Fibroblast of pulmonary artery (primary cell): Measurements from ENCODE around the gene RIMS1.

Experiments
- DNase-seq: peaks from one replicate; pipeline ENCODE4 v3.0.0-alpha.2; 2010; ENCODE audit warnings: low read depth
- H3K4me3 ChIP-seq: replicated peaks from 2 replicates; pipeline ENCODE4 v1.5.1; 2011; ENCODE audit warnings: low read depth, mild to moderate bottlenecking, control low read depth, low read length, moderate library complexity
- TF ChIP-seq, protein P1 (sequence below): IDR thresholded peaks from 2 replicates; pipeline ENCODE4 v1.5.1; 2011; ENCODE audit warnings: mild to moderate bottlenecking, control low read depth, low read length, inconsistent platforms; ENCODE audit errors: missing control alignments

Gene RIMS1

DNA sequence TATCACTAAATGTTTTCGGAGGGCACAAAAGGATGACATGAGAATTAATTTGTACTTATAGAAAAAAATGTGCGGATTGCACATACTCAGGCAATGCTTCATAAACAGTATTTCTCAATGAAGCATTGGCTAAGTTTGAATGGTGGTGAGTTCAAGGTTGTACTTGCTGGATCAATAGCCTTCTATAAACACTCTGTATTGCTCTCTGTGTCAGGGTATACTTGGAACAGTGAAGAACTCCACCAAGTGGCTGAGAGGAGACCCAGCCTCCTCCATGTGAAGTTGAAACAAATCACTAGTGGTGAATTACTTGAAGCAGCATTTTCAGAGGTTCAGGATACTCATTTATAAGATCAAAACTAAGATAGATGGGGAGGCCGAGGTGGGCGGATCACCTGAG is 360.6 kb downstream of the RIMS1 start:
- TF ChIP-seq, protein P1, sequence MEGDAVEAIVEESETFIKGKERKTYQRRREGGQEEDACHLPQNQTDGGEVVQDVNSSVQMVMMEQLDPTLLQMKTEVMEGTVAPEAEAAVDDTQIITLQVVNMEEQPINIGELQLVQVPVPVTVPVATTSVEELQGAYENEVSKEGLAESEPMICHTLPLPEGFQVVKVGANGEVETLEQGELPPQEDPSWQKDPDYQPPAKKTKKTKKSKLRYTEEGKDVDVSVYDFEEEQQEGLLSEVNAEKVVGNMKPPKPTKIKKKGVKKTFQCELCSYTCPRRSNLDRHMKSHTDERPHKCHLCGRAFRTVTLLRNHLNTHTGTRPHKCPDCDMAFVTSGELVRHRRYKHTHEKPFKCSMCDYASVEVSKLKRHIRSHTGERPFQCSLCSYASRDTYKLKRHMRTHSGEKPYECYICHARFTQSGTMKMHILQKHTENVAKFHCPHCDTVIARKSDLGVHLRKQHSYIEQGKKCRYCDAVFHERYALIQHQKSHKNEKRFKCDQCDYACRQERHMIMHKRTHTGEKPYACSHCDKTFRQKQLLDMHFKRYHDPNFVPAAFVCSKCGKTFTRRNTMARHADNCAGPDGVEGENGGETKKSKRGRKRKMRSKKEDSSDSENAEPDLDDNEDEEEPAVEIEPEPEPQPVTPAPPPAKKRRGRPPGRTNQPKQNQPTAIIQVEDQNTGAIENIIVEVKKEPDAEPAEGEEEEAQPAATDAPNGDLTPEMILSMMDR, result no peak
- H3K4me3 ChIP-seq, result no peak overlapping the region
- no peak for DNase-seq

DNA sequence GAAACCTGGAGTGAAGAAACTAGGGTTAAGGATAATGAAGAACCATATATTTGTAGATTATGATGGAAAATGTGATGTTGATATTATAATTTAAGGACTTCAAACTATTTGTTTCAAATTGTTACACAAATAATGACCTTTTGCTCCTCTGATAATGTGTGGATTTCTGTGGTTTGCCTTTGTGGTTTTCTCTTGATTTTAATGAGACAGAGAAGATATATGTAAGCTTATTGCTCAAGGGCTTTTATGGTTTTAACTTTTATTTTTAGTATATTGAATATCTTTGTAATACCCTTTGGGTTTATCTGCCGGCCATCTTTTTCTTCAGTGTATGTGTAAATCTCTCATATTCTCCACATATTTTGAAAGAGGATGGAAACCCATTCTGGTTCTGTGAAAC is 362.3 kb downstream of the RIMS1 start:
- TF ChIP-seq, protein P1, result no peak
- H3K4me3 ChIP-seq, result no peak overlapping the region
- no peak for DNase-seq

DNA sequence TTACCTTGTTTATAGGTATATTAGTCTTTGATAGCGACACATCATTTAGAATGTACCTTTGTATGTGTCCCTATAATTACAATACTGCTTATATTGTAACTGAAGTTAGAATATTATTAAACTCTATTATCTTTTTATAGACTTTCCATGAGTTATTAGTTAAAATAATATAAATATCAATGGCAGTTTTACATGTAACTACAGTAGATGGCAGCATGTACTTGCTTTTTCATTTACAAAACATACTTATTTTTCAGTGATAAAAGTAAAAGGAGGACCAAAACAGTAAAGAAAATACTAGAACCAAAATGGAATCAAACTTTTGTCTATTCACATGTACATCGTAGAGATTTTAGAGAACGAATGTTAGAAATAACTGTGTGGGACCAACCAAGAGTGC is 364.3 kb downstream of the RIMS1 start:
- DNase-seq, result peak; percentile 24
- TF ChIP-seq, protein P1, result peak; percentile 13
- no peak overlapping the region for H3K4me3 ChIP-seq

DNA sequence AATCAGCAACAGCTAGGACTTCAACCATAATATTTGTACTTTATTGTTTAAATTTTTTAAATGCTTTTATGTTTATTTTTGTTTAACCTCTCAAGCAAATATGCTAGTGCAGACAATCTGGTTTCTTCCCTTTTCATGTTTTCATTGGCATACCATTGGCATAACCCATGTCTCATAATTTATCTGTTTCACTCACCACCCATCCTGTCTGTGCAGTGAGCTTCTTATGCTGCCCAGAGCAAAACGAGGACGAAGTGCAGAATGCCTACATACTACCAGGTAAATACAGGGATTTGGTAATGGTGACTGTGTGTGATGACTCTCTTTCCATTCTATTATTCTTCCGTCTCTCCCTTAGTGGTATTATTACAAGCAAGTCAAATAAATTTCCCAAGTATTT is 374.1 kb downstream of the RIMS1 start:
- no peak overlapping the region for H3K4me3 ChIP-seq
- no peak for DNase-seq
- TF ChIP-seq, protein P1, result no peak

DNA sequence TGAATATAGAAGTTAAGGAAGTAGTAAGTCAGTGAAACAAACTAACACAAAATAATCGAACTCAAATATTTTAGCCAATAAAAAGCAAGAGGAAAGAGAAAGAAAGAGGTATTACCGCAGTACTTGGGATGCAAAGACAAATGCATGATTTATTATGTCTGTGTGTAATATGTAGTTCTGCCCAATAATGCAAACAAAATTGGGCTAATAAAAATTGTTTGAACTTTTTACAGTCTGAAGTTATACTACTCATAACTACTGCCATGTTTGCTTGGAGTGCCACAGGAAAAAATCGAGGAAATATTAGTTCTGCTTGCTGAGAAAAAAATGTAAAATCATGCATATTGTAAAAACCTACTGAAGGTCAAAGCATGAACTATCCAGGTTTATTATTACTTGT is 375.2 kb downstream of the RIMS1 start:
- DNase-seq, result no peak
- H3K4me3 ChIP-seq, result no peak overlapping the region
- TF ChIP-seq, protein P1, result no peak

DNA sequence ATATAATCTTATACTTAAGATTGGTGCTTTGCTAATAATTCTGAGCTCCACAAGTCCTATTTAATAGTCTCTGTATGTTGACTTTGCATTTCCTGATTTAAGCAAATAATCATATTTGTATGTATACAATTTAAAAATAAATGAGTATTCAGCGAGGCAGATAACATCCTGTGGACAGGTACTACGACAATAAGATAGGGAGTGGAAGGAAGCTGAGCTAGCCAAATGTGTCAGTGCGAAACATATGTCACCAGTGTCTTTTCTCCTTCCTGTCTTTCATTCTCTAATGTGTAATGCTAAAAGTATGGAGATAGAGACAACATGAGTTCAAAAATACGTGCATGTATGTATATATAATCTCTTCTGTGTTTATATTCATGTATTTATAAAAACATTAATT is 375.9 kb downstream of the RIMS1 start:
- TF ChIP-seq, protein P1, result no peak
- no peak for DNase-seq

DNA sequence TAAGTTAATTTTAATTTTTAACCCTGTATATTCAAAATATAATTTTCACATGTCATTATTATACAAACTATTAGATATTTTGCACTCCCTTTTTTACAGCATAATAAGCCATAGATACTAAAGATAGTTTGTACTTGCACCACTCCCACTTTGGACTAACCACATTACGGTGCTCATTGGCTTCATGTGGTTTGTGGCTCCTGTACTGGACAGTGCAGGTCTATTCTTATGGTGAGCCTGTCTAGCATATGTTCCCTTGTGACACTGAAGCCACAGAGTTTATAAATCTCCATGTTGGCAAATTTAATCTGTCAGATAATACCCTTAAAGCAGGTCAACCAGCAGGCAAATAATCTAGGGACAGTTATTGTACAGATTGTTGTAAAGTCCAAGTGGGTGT is 381.1 kb downstream of the RIMS1 start:
- no peak for DNase-seq
- TF ChIP-seq, protein P1, result no peak
- no peak overlapping the region for H3K4me3 ChIP-seq

More for the DNA sequence above, 375.9 kb downstream of the RIMS1 start:
- H3K4me3 ChIP-seq, result no peak overlapping the region
